Measurements from ENCODE around the gene FNDC3A. TPM values are rescaled to one million over a fixed set of nuclear protein-coding genes. Genes with fewer than 3 reads are reported as not detected.

FNDC3A gene
- total RNA-seq, 1 experiment from 2014 or later = 15.6 TPM

GRCh38 chr13:49100637-49101570 lies 125.2 kb downstream of the FNDC3A start:
- H3K4me1 ChIP-seq (ENCODE audit: insufficient read depth, low read length) = peaks cover 30% of the 10 kb centered on the region
- no peaks in the 10 kb centered on the region for H3K79me2 ChIP-seq (ENCODE audit: low read length)
- H3K9me2 ChIP-seq (replicated peaks; ENCODE audit: low read length) = no peaks in the 10 kb centered on the region
- H3K9me3 ChIP-seq (ENCODE audit: low read length) = no peaks in the 10 kb centered on the region
- no peak overlapping the region for H3K9ac ChIP-seq (ENCODE audit: low read length)
- H3K27me3 ChIP-seq (ENCODE audit: low read length) = no peaks in the 10 kb centered on the region
- no peak overlapping the region for H3K4me3 ChIP-seq (ENCODE audit: low read length)
- H3K4me2 ChIP-seq (ENCODE audit: low read length) = no peak overlapping the region
- DNase-seq (no peak), ATAC-seq (no peak)
- H4K20me1 ChIP-seq (ENCODE audit: low read length) = no peaks in the 10 kb centered on the region
- H3F3A ChIP-seq (ENCODE audit: low read length, unreplicated experiment) = no peaks in the 10 kb centered on the region
- POLR2A ChIA-PET (ENCODE audit: unreplicated experiment) = no interaction called here
- CTCF ChIA-PET = no interaction called here
- H3K36me3 ChIP-seq (ENCODE audit: low read depth, low read length) = no peaks in the 10 kb centered on the region
- H3K27ac ChIP-seq (ENCODE audit: low read length) = no peak overlapping the region
- no peak overlapping the region for H2AFZ ChIP-seq (ENCODE audit: low read length)
- intact Hi-C loops (cut with micrococcal nuclease) = no loop called here
- TF ChIP-seq EZH2phosphoT487 (IDR thresholded peaks at IDR 0.05; ENCODE audit: borderline replicate concordance, low read length) = no peak
- no peak for TF ChIP-seq CTCF (conservative IDR thresholded peaks at IDR 0.05; ENCODE audit: low read depth, low read length)
- TF ChIP-seq EZH2 (IDR thresholded peaks at IDR 0.05; ENCODE audit: low read length, unreplicated experiment) = no peak
- no TSS peak for BruUV-seq (replicated peaks)

GRCh38 chr13:49108196-49108595 lies 132.5 kb downstream of the FNDC3A start:
- Histone ChIP-seq H2AFZ (ENCODE audit: low read length) (no peak overlapping the region), H3K79me2 (ENCODE audit: low read length) (peaks cover 22% of the 10 kb centered on the region), H3K4me3 (ENCODE audit: low read length) (no peak overlapping the region), H3K4me1 (ENCODE audit: insufficient read depth, low read length) (peaks cover 9% of the 10 kb centered on the region), H3K36me3 (ENCODE audit: low read depth, low read length) (no peaks in the 10 kb centered on the region), H3F3A (ENCODE audit: low read length, unreplicated experiment) (no peaks in the 10 kb centered on the region), H4K20me1 (ENCODE audit: low read length) (no peaks in the 10 kb centered on the region), H3K9me2 (replicated peaks; ENCODE audit: low read length) (no peaks in the 10 kb centered on the region), H3K9me3 (ENCODE audit: low read length) (no peaks in the 10 kb centered on the region), H3K9ac (ENCODE audit: low read length) (no peak overlapping the region), H3K27ac (ENCODE audit: low read length) (no peak overlapping the region), H3K4me2 (ENCODE audit: low read length) (no peak overlapping the region), H3K27me3 (ENCODE audit: low read length) (no peaks in the 10 kb centered on the region)
- no peak for ATAC-seq
- intact Hi-C loops (cut with micrococcal nuclease) = no loop called here
- TF ChIP-seq EZH2phosphoT487 (IDR thresholded peaks at IDR 0.05; ENCODE audit: borderline replicate concordance, low read length) = no peak
- TF ChIP-seq EZH2 (IDR thresholded peaks at IDR 0.05; ENCODE audit: low read length, unreplicated experiment) = no peak
- no peak for TF ChIP-seq CTCF (conservative IDR thresholded peaks at IDR 0.05; ENCODE audit: low read depth, low read length)
- DNase-seq = no peak
- ChIA-PET CTCF (no interaction called here), POLR2A (ENCODE audit: unreplicated experiment) (no interaction called here)
- BruUV-seq (replicated peaks) = no TSS peak
